HCEC 1CT (cell line): ENCODE measurements around the gene ABHD16B.
"Not testable (repeated sequence)": the region's sequence is repeated elsewhere in the genome, so short reads cannot be mapped to it uniquely, and the experiment has no call there.

ENCODE experiments used
- DNase-seq: peaks from one replicate; pipeline ENCODE4 v3.0.0-alpha.2; 2017

ABHD16B gene

GRCh38 chr20:63856098-63856511 lies 5.2 kb upstream of the ABHD16B start:
- DNase-seq: no peak

GRCh38 chr20:63857764-63858392 lies 3.4 kb upstream of the ABHD16B start:
- DNase-seq: peak; percentile 87

- peak; percentile 78 for DNase-seq
Observed at GRCh38 chr20:63858393-63859165, 2.7 kb upstream of the ABHD16B start.

GRCh38 chr20:63859166-63859699 lies 2.1 kb upstream of the ABHD16B start:
- no peak for DNase-seq

GRCh38 chr20:63860325-63861051 lies 810 bp upstream of the ABHD16B start:
- DNase-seq: no peak

GRCh38 chr20:63861981-63862901 lies 943 bp downstream of the ABHD16B start:
- DNase-seq: no peak

GRCh38 chr20:63863021-63863797 lies 1.9 kb downstream of the ABHD16B start:
- DNase-seq: no peak

GRCh38 chr20:63863798-63864544 lies 2.7 kb downstream of the ABHD16B start:
- DNase-seq: peak; percentile 88

- no peak for DNase-seq
Observed at GRCh38 chr20:63864545-63864977, 3.3 kb downstream of the ABHD16B start.

GRCh38 chr20:63864978-63865640 lies 3.8 kb downstream of the ABHD16B start, which contains the start of gene TPD52L2:
TPD52L2 (plus strand) TSS chr20:63865270; CDS start chr20:63865366, 96 bp downstream.
- peak; percentile 99 for DNase-seq

GRCh38 chr20:63867042-63867441 lies 5.7 kb downstream of the ABHD16B start:
- not testable (repeated sequence) for DNase-seq

GRCh38 chr20:63868264-63868663 lies 7.0 kb downstream of the ABHD16B start:
- DNase-seq: no peak

GRCh38 chr20:63873477-63873971 lies 12.2 kb downstream of the ABHD16B start:
- peak; percentile 93 for DNase-seq

- not testable (repeated sequence) for DNase-seq
Observed at GRCh38 chr20:63874241-63874640, 12.9 kb downstream of the ABHD16B start.

- no peak for DNase-seq
Observed at GRCh38 chr20:63876489-63877036, 15.3 kb downstream of the ABHD16B start.

- no peak for DNase-seq
Observed at GRCh38 chr20:63877755-63878470, 16.6 kb downstream of the ABHD16B start.

GRCh38 chr20:63878899-63879663 lies 17.8 kb downstream of the ABHD16B start:
- DNase-seq: no peak

GRCh38 chr20:63880901-63881300 lies 19.6 kb downstream of the ABHD16B start:
- not testable (repeated sequence) for DNase-seq
